Activated naive CD4-positive, alpha-beta T cell treated with anti-CD3 and anti-CD28 coated beads, Interleukin-2, amount 10 ng/mL, durations not matched to agents 7 days and 5 days (primary cell): ENCODE data around the gene TCF12.
"Not testable (repeated sequence)": the region's sequence is repeated elsewhere in the genome, so short reads cannot be mapped to it uniquely, and the experiment has no call there.

Experiments
- CTCF ChIA-PET: fragments of 350-600 bp; sonication (Branson Sonifier 250); formaldehyde crosslinking; loops from one replicate; lab custom pipeline; 2021; ENCODE audit warnings: antibody characterized with exemption; lab: Charles Lee
- DNase-seq: peaks from one replicate; pipeline ENCODE4 v3.0.0-alpha.2; 2020
- H3K27ac Mint-ChIP-seq: one replicate; pipeline ENCODE4 v1.8.0; 2021; ENCODE audit warnings: mild to moderate bottlenecking, moderate library complexity, mixed read lengths
- H3K27me3 Mint-ChIP-seq: one replicate; pipeline ENCODE4 v1.8.0; 2021; ENCODE audit warnings: mild to moderate bottlenecking, mixed read lengths
- H3K36me3 Mint-ChIP-seq: one replicate; pipeline ENCODE4 v1.8.0; 2021; ENCODE audit warnings: mixed read lengths
- H3K4me1 Mint-ChIP-seq: one replicate; pipeline ENCODE4 v1.8.0; 2021; ENCODE audit warnings: mixed read lengths
- H3K4me3 Mint-ChIP-seq: one replicate; pipeline ENCODE4 v1.8.0; 2021; ENCODE audit warnings: mild to moderate bottlenecking, moderate library complexity, mixed read lengths
- H3K9me3 Mint-ChIP-seq: one replicate; pipeline ENCODE4 v1.8.0; 2021; ENCODE audit warnings: mixed read lengths

TCF12 gene

DNA sequence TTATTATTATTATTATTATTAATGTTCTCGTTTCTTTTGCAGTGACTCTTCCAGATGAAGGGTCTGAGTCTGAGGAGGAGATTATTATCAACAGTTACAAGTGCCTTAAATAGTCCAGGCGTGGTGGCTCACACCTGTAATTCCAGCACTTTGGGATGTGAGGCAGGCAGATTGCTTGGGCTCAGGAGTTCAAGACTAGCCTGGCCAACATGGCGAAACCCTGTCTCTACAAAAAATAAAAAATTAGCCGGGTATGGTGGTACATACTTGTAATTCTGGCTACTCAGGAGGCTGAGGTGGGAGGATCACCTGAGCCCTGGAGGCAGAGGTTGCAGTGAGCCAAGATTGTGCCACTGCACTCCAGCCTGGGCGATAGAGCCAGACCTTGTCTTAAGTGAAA, 96.5 kb downstream of the TCF12 start:
- DNase-seq, H3K4me1 Mint-ChIP-seq, CTCF ChIA-PET, H3K27ac Mint-ChIP-seq, H3K27me3 Mint-ChIP-seq, H3K9me3 Mint-ChIP-seq, H3K4me3 Mint-ChIP-seq, H3K36me3 Mint-ChIP-seq: not testable (repeated sequence)

DNA sequence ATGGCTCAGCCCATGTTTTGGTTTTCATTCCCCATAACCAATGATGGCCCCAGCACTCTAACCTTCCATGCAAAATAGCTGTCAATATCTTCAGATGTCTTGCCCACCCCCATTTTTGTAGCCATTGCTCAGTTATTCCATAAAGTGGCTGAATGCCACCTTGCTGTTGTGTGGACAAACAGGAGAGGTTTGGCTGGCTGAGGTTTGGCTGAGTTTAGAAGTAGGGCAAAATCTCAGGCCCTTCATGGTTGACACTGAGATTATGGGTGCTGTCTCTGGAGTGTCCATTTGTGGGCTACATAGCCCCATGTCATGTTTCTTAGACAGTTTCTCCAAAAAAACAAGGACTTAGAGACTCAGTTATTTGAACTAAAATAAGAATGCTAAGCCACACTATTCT, 96.9 kb downstream of the TCF12 start:
- Mint-ChIP-seq H3K4me1 (no peaks in the 10 kb centered on the region), H3K27me3 (no peaks in the 10 kb centered on the region), H3K36me3 (no peaks in the 10 kb centered on the region), H3K9me3 (no peaks in the 10 kb centered on the region), H3K27ac (peak overlapping the region; percentile 47), H3K4me3 (no peak overlapping the region)
- DNase-seq, result no peak
- CTCF ChIA-PET, result no interaction called here

DNA sequence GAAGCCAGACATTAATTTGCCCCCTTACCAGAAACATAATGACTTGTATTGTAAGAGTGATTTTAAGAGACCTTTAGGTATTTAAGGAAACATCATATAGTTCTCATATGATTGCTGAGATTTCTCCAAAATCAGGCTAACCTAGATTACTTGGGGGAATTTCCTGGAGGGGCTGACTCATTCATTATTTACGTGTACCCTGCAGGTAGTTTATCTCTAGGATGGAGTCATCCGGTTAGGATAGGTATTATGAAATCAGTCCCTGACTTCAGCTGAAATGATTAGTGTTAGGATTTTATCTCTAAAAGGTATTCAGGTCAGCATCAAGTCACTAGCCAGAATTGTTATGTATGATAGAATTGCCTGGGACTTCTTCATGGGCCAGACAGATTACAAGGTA, 97.5 kb downstream of the TCF12 start:
- Mint-ChIP-seq H3K36me3 (no peaks in the 10 kb centered on the region), H3K4me3 (no peak overlapping the region), H3K9me3 (no peaks in the 10 kb centered on the region), H3K4me1 (no peaks in the 10 kb centered on the region), H3K27ac (no peak overlapping the region), H3K27me3 (no peaks in the 10 kb centered on the region)
- CTCF ChIA-PET, result no interaction called here
- no peak for DNase-seq

DNA sequence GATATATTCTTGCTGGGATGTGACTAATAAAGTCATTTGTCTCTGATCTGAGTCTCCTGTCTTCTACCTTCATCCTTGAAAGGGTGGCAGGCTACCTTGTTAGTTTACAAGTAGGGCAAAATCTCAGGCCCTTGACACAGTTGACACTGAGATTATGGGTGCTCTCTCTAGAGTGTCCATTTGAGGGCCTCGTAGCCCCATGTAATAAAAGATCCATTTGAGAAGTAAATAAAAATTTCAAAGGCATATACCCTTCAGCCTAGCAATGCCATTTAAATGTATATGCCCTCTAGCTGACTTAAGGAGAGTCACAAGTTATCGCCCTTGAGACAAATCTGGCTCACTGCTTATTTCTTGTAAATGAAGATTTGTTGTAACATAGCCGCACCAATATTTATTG, 98.6 kb downstream of the TCF12 start:
- no peak for DNase-seq
- Mint-ChIP-seq H3K4me3 (no peak overlapping the region), H3K4me1 (no peaks in the 10 kb centered on the region), H3K27me3 (no peaks in the 10 kb centered on the region), H3K27ac (no peak overlapping the region), H3K9me3 (no peaks in the 10 kb centered on the region), H3K36me3 (no peaks in the 10 kb centered on the region)
- CTCF ChIA-PET, result no interaction called here

DNA sequence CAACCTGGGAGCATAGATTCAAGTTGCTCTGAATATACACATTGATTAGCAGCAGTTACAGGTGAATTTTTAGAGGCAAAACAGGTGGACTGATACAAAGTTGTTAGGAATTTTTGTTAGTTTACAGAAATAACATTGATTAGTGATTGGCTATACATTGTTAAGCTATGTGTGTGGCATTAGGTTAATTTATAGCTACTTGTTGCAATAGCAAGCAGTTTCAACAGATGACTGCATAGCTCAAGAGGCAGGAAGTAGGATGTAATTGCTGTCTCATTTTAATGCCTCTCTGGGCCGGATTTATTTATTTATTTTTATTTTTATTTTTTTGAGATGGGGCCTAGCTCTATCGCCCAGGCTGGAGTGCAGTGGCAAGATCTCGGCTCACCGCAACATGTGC, 99.7 kb downstream of the TCF12 start:
- Mint-ChIP-seq H3K4me1 (peaks cover 8% of the 10 kb centered on the region), H3K27ac (no peak overlapping the region), H3K9me3 (no peaks in the 10 kb centered on the region), H3K36me3 (peaks cover 3% of the 10 kb centered on the region), H3K4me3 (no peak overlapping the region), H3K27me3 (no peaks in the 10 kb centered on the region)
- DNase-seq, result no peak
- CTCF ChIA-PET, result no interaction called here

DNA sequence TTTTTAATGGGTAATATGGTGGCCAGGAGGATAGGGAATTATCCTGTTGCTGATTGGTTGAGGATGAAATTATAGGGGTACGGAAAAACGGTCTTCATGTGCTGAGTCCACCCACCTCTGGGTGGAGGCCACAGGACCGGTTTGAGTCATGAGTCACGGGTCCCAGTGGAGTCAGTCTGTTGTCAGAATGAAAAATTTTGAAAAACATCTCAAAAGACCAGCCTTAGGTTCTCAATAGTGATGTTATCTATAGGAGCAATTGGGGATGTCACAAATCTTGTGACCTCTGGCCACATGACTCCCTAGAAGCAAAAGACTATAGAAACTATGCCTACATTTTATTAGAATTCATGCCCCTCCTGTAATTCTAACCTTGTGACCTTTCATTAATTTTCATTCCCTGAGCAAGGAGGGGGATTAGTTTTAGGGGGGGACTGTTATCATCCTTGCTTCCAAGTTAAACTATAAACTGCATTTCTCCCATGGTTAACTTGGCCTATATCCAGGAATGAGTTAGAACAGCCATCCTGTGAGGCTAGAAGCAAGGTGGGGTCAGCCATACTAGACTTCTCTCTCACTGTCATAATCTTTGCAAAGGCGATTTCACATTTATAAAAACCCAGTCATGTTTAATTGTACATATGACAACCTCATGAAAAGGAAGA, 101.2 kb downstream of the TCF12 start:
- H3K4me3 Mint-ChIP-seq, result no peak overlapping the region
- CTCF ChIA-PET, result no interaction called here
- peaks cover 3% of the 10 kb centered on the region for H3K36me3 Mint-ChIP-seq
- no peak for DNase-seq
- peaks cover 13% of the 10 kb centered on the region for H3K4me1 Mint-ChIP-seq
- H3K27ac Mint-ChIP-seq, result no peak overlapping the region
- H3K9me3 Mint-ChIP-seq, result no peaks in the 10 kb centered on the region
- H3K27me3 Mint-ChIP-seq, result no peaks in the 10 kb centered on the region

DNA sequence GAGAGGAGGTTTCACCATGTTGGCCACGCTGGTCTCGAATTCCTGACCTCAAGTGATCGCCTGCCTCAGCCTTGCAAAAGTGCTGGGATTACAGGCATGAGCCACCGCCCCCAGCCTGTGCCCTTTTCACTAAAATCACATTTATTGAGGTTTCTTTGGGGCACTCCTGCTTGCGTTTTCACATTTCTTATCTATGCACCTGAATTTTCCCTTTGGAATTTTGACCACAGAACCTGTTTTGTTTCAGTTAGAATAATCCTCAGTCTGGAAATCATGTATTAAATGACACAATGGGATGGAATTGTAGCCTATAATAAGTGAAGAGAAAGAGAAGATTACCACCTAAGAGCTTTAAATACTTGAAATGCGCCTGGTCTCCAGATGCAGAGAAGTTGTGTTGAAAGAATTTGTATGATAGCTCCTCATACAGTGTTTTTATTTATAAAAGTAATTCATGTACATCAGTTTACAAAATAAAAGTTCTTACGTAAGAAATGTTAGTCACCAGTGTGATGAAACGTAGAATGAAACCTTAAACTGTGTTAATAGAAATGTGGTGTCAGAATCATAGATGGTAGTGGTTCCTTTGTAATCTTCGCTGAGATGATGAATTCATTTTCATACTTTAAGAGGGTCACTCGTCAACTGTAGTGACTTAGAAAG, 107.0 kb downstream of the TCF12 start:
- no peak for DNase-seq
- Mint-ChIP-seq H3K9me3 (no peaks in the 10 kb centered on the region), H3K27me3 (no peaks in the 10 kb centered on the region), H3K36me3 (peaks cover 3% of the 10 kb centered on the region), H3K4me1 (peaks cover 13% of the 10 kb centered on the region), H3K27ac (no peak overlapping the region), H3K4me3 (no peak overlapping the region)
- CTCF ChIA-PET, result no interaction called here

DNA sequence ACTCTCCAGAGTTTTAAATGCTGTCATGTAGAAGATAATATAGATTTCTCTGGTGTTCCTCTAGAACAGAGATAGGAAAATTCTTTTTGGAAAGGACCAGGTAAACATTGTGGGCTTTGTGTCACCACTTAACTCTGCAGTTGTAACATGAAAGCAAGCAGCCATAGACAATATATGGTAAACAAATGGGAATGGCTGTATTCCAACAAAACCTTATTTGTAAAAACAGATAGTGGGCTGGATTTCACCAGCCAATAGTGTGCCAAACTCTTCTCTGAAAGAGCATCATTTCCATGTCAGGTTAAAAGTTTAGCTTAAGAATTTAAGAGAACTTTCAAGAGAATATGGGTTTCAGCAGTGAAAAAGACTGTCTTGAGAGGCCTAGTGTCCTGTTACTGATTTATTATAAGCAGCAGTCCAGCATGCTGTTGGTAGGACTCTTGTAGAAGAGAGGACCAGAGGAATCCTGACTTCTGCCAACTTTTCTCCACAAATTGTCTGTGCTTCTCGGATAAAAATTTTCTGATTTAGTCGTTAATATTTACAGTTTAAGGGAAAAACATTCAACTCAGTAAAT, 107.7 kb downstream of the TCF12 start:
- DNase-seq, result no peak
- CTCF ChIA-PET, result no interaction called here
- H3K4me1 Mint-ChIP-seq, result peaks cover 13% of the 10 kb centered on the region
- H3K27ac Mint-ChIP-seq, result no peak overlapping the region
- H3K36me3 Mint-ChIP-seq, result peaks cover 3% of the 10 kb centered on the region
- no peak overlapping the region for H3K4me3 Mint-ChIP-seq
- no peaks in the 10 kb centered on the region for H3K27me3 Mint-ChIP-seq
- no peaks in the 10 kb centered on the region for H3K9me3 Mint-ChIP-seq

DNA sequence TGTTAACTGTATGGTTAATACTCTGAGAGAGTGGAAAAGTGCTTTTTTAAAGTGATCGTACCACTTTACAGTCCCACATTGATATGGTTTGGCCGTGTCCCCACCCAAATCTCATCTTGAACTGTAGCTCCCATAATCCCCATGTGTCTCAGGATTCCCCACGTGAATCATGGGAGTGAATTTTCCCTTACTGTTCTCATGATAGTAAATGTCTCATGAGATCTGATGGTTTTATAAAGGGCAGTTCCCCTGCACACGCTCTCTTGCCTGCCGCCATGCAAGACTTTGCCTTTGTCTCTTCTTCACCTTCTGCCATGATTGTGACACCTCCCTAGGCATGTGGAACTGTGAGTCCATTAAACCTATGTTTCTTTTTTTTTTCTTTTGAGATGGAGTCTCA, 109.2 kb downstream of the TCF12 start:
- DNase-seq, result no peak
- H3K27me3 Mint-ChIP-seq, result no peaks in the 10 kb centered on the region
- H3K4me1 Mint-ChIP-seq, result peaks cover 10% of the 10 kb centered on the region
- CTCF ChIA-PET, result no interaction called here
- H3K27ac Mint-ChIP-seq, result no peak overlapping the region
- no peak overlapping the region for H3K4me3 Mint-ChIP-seq
- no peaks in the 10 kb centered on the region for H3K9me3 Mint-ChIP-seq
- H3K36me3 Mint-ChIP-seq, result peaks cover 2% of the 10 kb centered on the region

DNA sequence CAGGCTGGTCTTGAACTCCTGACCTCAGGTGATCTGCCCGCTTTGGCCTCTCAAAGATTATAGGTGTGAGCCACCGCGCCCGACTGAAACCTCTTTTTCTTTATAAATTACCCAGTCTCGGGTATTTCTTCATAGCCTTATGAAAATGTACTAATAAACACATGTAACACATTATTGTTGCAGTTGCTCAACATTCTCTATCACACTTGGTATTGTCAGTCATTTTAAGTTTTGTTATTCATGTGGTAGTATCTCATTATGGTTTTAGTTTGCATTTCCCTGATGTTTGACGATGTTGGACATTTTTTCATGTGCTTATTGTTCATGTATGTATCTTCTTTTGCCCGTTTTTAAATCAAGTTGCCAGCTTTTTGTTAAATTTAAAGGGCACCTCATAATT, 109.7 kb downstream of the TCF12 start:
- DNase-seq, result no peak
- no peaks in the 10 kb centered on the region for H3K36me3 Mint-ChIP-seq
- no peaks in the 10 kb centered on the region for H3K9me3 Mint-ChIP-seq
- H3K4me1 Mint-ChIP-seq, result peaks cover 4% of the 10 kb centered on the region
- CTCF ChIA-PET, result no interaction called here
- no peak overlapping the region for H3K4me3 Mint-ChIP-seq
- H3K27me3 Mint-ChIP-seq, result no peaks in the 10 kb centered on the region
- no peak overlapping the region for H3K27ac Mint-ChIP-seq

DNA sequence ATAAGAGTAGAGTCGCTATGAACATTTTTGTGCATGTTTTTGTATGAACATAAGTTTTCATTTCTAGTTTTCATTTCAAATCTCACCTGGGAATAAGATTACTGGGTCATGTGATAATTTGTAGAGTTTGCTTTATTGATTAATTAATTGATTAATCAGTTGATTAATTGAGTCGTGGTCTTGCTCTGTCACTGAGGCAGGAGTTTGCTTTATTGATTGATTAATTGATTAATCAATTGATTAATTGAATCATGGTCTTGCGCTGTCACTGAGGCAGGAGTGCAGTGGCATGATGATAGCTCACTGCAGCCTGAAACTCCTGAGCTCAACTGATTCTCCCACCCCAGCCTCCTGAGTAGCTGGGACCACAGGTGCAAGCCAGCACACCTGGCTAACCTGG, 111.6 kb downstream of the TCF12 start:
- H3K4me1 Mint-ChIP-seq, result no peaks in the 10 kb centered on the region
- CTCF ChIA-PET, result no interaction called here
- H3K27ac Mint-ChIP-seq, result no peak overlapping the region
- H3K9me3 Mint-ChIP-seq, result no peaks in the 10 kb centered on the region
- H3K36me3 Mint-ChIP-seq, result no peaks in the 10 kb centered on the region
- H3K27me3 Mint-ChIP-seq, result no peaks in the 10 kb centered on the region
- DNase-seq, result no peak
- no peak overlapping the region for H3K4me3 Mint-ChIP-seq

DNA sequence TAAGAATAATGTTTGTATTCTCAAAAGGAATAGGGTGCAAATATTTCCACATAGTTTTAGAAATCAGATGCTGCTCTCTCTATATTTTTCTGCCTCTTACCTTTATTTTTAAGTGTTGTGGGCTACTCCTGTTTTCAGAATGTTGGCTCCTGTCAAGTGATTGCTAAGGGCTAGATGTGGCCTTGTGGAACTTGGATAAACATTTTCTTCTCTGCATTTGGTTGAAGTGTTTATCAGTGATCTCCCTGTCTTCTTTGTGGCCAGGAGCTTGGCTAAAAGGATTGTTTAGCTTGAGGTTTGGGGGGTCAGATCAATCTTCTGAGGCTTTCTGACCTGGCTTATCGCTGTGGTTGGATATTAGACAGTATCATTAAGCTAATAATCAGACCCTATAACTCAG, 112.6 kb downstream of the TCF12 start:
- no peaks in the 10 kb centered on the region for H3K27me3 Mint-ChIP-seq
- CTCF ChIA-PET, result interaction anchor here (0.6 kb wide), 1 partner anchor 108 kb away, joined by 3 read pairs; no protein-coding TSS in a partner anchor
- H3K4me3 Mint-ChIP-seq, result no peak overlapping the region
- H3K9me3 Mint-ChIP-seq, result no peaks in the 10 kb centered on the region
- H3K4me1 Mint-ChIP-seq, result peaks cover 5% of the 10 kb centered on the region
- no peak for DNase-seq
- no peaks in the 10 kb centered on the region for H3K36me3 Mint-ChIP-seq
- H3K27ac Mint-ChIP-seq, result no peak overlapping the region

DNA sequence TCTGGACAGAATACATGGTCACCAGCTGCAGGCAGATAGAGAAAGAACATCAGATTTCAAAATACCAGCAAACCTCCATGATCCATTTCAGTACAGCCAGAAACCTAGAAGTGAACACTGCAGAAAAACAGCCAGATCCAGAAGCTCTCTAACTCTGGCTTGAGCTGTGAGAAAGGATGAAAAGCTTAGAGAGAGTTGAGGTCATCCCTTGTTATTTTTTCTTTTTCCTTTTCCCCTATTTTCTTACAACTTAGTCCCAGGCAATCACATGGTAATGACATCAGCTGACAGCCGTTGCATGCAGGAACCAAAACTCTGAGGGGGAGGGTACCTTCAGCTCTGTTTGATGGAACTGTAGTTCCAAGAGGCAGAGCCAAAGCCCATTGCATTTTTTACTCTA, 113.2 kb downstream of the TCF12 start:
- Mint-ChIP-seq H3K36me3 (no peaks in the 10 kb centered on the region), H3K27me3 (no peaks in the 10 kb centered on the region), H3K9me3 (no peaks in the 10 kb centered on the region), H3K4me3 (no peak overlapping the region), H3K27ac (no peak overlapping the region), H3K4me1 (peaks cover 7% of the 10 kb centered on the region)
- CTCF ChIA-PET, result interaction anchor here (0.6 kb wide), 1 partner anchor 108 kb away, joined by 3 read pairs; no protein-coding TSS in a partner anchor
- DNase-seq, result no peak

DNA sequence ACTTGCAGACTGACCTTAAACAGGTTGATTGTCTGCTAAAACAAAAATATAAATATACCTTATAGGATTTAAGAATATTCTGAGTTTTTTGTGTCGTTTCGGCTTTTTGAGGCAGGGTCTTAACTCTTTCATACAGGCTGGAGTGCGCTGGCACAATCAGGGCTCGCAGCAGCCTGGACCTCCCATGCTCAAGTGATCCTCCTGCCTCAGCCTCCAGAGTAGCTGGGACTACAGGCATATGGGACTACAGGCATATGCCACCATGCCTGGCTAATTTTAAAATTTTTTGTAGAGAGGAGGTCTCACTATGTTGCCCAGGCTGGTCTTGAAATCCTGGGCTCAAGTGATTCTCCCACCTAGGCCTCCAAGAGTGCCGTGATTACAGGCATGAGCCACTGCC, 113.9 kb downstream of the TCF12 start:
- no peaks in the 10 kb centered on the region for H3K27me3 Mint-ChIP-seq
- no peak overlapping the region for H3K4me3 Mint-ChIP-seq
- DNase-seq, result no peak
- peaks cover 12% of the 10 kb centered on the region for H3K4me1 Mint-ChIP-seq
- H3K36me3 Mint-ChIP-seq, result no peaks in the 10 kb centered on the region
- no peaks in the 10 kb centered on the region for H3K9me3 Mint-ChIP-seq
- CTCF ChIA-PET, result no interaction called here
- H3K27ac Mint-ChIP-seq, result no peak overlapping the region
